ENCODE measurements around the gene KBTBD13. TPM values are rescaled to one million over a fixed set of nuclear protein-coding genes. Genes with fewer than 3 reads are reported as not detected.
A peak's percentile ranks its signal among the peaks of the same experiment; 100 is the strongest.

The KBTBD13 gene
- total RNA-seq, 1 experiment from 2014 or later, result not detected

- Mint-ChIP-seq H3K4me3 (ENCODE audit: unreplicated experiment) (no peak overlapping the region), H3K27ac (ENCODE audit: low read depth, unreplicated experiment) (no peak overlapping the region), H3K27me3 (ENCODE audit: insufficient read depth, unreplicated experiment) (peaks cover 9% of the 10 kb centered on the region), H3K36me3 (ENCODE audit: insufficient read depth, unreplicated experiment) (no peaks in the 10 kb centered on the region), H3K9me3 (ENCODE audit: unreplicated experiment) (no peaks in the 10 kb centered on the region), H3K4me1 (ENCODE audit: insufficient read depth, unreplicated experiment) (peaks cover 7% of the 10 kb centered on the region)
- intact Hi-C loops (cut with micrococcal nuclease), result no loop called here
- ChIA-PET POLR2A (no interaction called here), CTCF (no interaction called here)
- TF ChIP-seq, protein P1, sequence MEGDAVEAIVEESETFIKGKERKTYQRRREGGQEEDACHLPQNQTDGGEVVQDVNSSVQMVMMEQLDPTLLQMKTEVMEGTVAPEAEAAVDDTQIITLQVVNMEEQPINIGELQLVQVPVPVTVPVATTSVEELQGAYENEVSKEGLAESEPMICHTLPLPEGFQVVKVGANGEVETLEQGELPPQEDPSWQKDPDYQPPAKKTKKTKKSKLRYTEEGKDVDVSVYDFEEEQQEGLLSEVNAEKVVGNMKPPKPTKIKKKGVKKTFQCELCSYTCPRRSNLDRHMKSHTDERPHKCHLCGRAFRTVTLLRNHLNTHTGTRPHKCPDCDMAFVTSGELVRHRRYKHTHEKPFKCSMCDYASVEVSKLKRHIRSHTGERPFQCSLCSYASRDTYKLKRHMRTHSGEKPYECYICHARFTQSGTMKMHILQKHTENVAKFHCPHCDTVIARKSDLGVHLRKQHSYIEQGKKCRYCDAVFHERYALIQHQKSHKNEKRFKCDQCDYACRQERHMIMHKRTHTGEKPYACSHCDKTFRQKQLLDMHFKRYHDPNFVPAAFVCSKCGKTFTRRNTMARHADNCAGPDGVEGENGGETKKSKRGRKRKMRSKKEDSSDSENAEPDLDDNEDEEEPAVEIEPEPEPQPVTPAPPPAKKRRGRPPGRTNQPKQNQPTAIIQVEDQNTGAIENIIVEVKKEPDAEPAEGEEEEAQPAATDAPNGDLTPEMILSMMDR (IDR thresholded peaks at IDR 0.05; ENCODE audit: unreplicated experiment), result no peak
- DNase-seq (ENCODE audit: unreplicated experiment), result no peak
- BruUV-seq (replicated peaks), result no TSS peak
These were observed 1.4 kb downstream of the KBTBD13 start for GRCh38 chr15:65077981-65078352.

DNA sequence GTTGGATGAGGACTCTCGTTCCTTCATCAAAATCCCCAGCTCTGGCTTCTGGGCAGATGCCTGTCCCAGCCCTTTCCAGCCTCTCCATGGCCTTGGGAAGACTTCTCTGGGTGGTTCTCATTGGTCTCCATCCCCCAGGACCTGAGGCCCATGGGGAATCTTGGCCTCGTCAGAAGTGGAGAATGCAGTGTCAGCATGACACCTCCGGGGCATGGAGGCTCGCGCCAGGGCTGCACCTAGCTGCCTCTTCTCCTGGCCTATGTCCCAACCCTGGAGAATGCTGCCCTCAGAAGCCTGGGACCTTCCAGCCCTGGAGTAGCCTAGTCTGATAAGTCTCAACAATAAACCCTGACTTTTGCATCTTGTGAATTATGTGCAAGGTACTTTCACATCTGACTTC, 3.0 kb downstream of the KBTBD13 start:
- H3K36me3 Mint-ChIP-seq (ENCODE audit: insufficient read depth, unreplicated experiment), result no peaks in the 10 kb centered on the region

GRCh38 chr15:65081270-65081669, 4.7 kb downstream of the KBTBD13 start:
- ChIA-PET POLR2A (no interaction called here), CTCF (interaction anchor here (0.9 kb wide), 1 partner anchor 437 kb away, joined by 3 read pairs; no protein-coding TSS in a partner anchor)
- intact Hi-C loops (cut with micrococcal nuclease), result no loop called here
- no peak overlapping the region for H3K4me3 Mint-ChIP-seq (ENCODE audit: unreplicated experiment)
- H3K9me3 Mint-ChIP-seq (ENCODE audit: unreplicated experiment), result no peaks in the 10 kb centered on the region
- no TSS peak for BruUV-seq (replicated peaks)
- no peak overlapping the region for H3K27ac Mint-ChIP-seq (ENCODE audit: low read depth, unreplicated experiment)
- peaks cover 7% of the 10 kb centered on the region for H3K4me1 Mint-ChIP-seq (ENCODE audit: insufficient read depth, unreplicated experiment)
- peaks cover 38% of the 10 kb centered on the region for H3K27me3 Mint-ChIP-seq (ENCODE audit: insufficient read depth, unreplicated experiment)
- H3K36me3 Mint-ChIP-seq (ENCODE audit: insufficient read depth, unreplicated experiment), result no peaks in the 10 kb centered on the region
- TF ChIP-seq, protein P1 (IDR thresholded peaks at IDR 0.05; ENCODE audit: unreplicated experiment), result no peak
- DNase-seq (ENCODE audit: unreplicated experiment), result no peak

More for the DNA sequence above, 3.0 kb downstream of the KBTBD13 start:
- intact Hi-C loops (cut with micrococcal nuclease), result no loop called here
- Mint-ChIP-seq H3K9me3 (ENCODE audit: unreplicated experiment) (no peaks in the 10 kb centered on the region), H3K4me1 (ENCODE audit: insufficient read depth, unreplicated experiment) (peaks cover 7% of the 10 kb centered on the region), H3K27ac (ENCODE audit: low read depth, unreplicated experiment) (no peak overlapping the region), H3K4me3 (ENCODE audit: unreplicated experiment) (no peak overlapping the region), H3K27me3 (ENCODE audit: insufficient read depth, unreplicated experiment) (peaks cover 26% of the 10 kb centered on the region)
- BruUV-seq (replicated peaks), result no TSS peak
- TF ChIP-seq, protein P1 (IDR thresholded peaks at IDR 0.05; ENCODE audit: unreplicated experiment), result no peak
- peak; percentile 12 for DNase-seq (ENCODE audit: unreplicated experiment)
- ChIA-PET CTCF (interaction anchor here (0.6 kb wide), 1 partner anchor 14 kb away, joined by 3 read pairs; no protein-coding TSS in a partner anchor), POLR2A (no interaction called here)

DNA sequence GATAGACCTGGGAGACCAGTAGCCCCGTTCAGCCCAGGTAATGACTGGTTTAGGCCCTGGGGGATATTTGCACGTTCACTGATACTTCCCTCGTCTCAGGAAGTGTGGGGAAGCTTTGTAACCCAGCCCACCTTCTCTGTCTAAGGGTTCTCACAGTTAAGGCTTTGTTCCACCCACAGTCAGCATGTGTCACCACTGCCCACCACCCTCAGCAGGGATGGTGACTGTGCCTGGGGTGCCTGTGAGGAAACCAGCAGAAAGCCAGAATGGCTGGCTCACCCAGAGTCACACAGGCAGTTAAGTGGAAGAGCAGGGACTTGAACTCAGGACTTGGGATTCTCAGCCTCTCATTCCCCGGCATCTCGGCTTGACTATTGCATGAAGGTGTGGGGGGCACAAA, 5.2 kb downstream of the KBTBD13 start:
- CTCF ChIA-PET, result interaction anchor here (0.5 to 1.3 kb wide), 3 partner anchors 13 to 437 kb away, joined by 3 to 4 read pairs (median 3); no protein-coding TSS in a partner anchor
- no peaks in the 10 kb centered on the region for H3K36me3 Mint-ChIP-seq (ENCODE audit: insufficient read depth, unreplicated experiment)
- peaks cover 7% of the 10 kb centered on the region for H3K4me1 Mint-ChIP-seq (ENCODE audit: insufficient read depth, unreplicated experiment)
- intact Hi-C loops (cut with micrococcal nuclease), result no loop called here
- POLR2A ChIA-PET, result interaction anchor here (1.2 kb wide), 1 partner anchor 26 kb away, joined by 3 read pairs; no protein-coding TSS in a partner anchor
- TF ChIP-seq, protein P1 (IDR thresholded peaks at IDR 0.05; ENCODE audit: unreplicated experiment), result no peak
- H3K9me3 Mint-ChIP-seq (ENCODE audit: unreplicated experiment), result no peaks in the 10 kb centered on the region
- peaks cover 38% of the 10 kb centered on the region for H3K27me3 Mint-ChIP-seq (ENCODE audit: insufficient read depth, unreplicated experiment)
- H3K27ac Mint-ChIP-seq (ENCODE audit: low read depth, unreplicated experiment), result no peak overlapping the region
- no peak for DNase-seq (ENCODE audit: unreplicated experiment)
- no peak overlapping the region for H3K4me3 Mint-ChIP-seq (ENCODE audit: unreplicated experiment)
- BruUV-seq (replicated peaks), result no TSS peak
